HepG2 (cell line): ENCODE results near the gene CYB5R3.
A peak's percentile ranks its signal among the peaks of the same experiment; 100 is the strongest.

ENCODE experiments used
- CBX5 ChIP-seq: sonication (generic); formaldehyde crosslinking; IDR thresholded peaks from 2 replicates; pipeline ENCODE4 v1.4.0; 2020; ENCODE audit warnings: missing genetic modification reagents, borderline replicate concordance
- HDAC2 ChIP-seq: sonication (generic); formaldehyde crosslinking; IDR thresholded peaks from 2 replicates; pipeline ENCODE4 v1.4.0; 2020; ENCODE audit warnings: missing genetic modification reagents
- ZNF138 ChIP-seq: sonication (generic); formaldehyde crosslinking; IDR thresholded peaks from 2 replicates; pipeline ENCODE4 v1.5.0; 2020; ENCODE audit warnings: mild to moderate bottlenecking, low read depth, missing genetic modification reagents
- ZNF7 ChIP-seq: IDR thresholded peaks from 2 replicates; pipeline ENCODE4 v1.6.1; 2016; ENCODE audit warnings: missing biosample characterization, missing genetic modification reagents
- TF ChIP-seq, protein P1 (sequence below): IDR thresholded peaks from 2 replicates; pipeline ENCODE4 v1.6.1; 2012; ENCODE audit warnings: low read depth, low read length, improper control_type of control experiment
- TF ChIP-seq, protein P2 (sequence below): sonication (generic); formaldehyde crosslinking; IDR thresholded peaks from 2 replicates; pipeline ENCODE4 v1.5.0; 2020; ENCODE audit warnings: missing genetic modification reagents
- TF ChIP-seq, protein P3 (sequence below): sonication (generic); formaldehyde crosslinking; IDR thresholded peaks from 2 replicates; pipeline ENCODE4 v1.4.0; 2020; ENCODE audit warnings: missing genetic modification reagents
- TF ChIP-seq, protein P4 (sequence below): IDR thresholded peaks from 2 replicates; pipeline ENCODE4 v1.6.1; 2016; ENCODE audit warnings: low read depth, missing genetic modification reagents, missing compliant biosample characterization

DNA sequence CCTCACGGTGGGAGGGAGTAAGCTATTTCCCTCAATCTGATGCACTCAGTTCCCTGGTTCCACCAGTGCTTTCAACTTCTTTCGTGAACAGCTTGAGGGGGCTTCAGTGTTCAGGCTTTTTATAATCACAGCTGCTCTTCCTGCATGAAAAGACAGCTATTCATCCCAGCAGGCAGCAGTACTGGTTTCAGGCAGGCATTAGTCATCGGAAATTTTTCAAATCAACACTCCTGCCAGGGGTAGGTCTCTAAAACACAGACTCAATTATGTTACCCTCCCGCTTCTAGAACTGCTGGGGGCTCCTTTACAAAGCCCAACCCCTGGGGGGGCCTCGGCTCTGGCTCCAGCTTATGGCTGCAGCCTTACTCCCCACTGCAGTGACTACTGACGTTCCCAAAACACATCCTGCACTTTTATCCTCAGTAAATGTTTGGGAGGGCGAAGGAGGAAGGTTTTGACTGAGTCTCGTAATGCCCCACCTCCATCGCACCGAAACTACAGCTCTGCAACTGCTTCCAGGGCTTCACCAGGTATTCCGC is 40.3 kb downstream of the CYB5R3 start:
- TF ChIP-seq CBX5 (CRISPR knock-in tag) (no peak), ZNF7 (no peak), ZNF138 (CRISPR knock-in tag) (no peak), HDAC2 (CRISPR knock-in tag) (no peak)
- TF ChIP-seq, protein P1, sequence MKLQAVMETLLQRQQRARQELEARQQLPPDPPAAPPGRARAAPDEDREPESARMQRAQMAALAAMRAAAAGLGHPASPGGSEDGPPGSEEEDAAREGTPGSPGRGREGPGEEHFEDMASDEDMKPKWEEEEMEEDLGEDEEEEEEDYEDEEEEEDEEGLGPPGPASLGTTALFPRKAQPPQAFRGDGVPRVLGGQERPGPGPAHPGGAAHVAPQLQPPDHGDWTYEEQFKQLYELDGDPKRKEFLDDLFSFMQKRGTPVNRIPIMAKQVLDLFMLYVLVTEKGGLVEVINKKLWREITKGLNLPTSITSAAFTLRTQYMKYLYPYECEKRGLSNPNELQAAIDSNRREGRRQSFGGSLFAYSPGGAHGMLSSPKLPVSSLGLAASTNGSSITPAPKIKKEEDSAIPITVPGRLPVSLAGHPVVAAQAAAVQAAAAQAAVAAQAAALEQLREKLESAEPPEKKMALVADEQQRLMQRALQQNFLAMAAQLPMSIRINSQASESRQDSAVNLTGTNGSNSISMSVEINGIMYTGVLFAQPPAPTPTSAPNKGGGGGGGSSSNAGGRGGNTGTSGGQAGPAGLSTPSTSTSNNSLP, result no peak
- TF ChIP-seq, protein P2, sequence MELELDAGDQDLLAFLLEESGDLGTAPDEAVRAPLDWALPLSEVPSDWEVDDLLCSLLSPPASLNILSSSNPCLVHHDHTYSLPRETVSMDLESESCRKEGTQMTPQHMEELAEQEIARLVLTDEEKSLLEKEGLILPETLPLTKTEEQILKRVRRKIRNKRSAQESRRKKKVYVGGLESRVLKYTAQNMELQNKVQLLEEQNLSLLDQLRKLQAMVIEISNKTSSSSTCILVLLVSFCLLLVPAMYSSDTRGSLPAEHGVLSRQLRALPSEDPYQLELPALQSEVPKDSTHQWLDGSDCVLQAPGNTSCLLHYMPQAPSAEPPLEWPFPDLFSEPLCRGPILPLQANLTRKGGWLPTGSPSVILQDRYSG (CRISPR knock-in tag), result no peak
- TF ChIP-seq, protein P3, sequence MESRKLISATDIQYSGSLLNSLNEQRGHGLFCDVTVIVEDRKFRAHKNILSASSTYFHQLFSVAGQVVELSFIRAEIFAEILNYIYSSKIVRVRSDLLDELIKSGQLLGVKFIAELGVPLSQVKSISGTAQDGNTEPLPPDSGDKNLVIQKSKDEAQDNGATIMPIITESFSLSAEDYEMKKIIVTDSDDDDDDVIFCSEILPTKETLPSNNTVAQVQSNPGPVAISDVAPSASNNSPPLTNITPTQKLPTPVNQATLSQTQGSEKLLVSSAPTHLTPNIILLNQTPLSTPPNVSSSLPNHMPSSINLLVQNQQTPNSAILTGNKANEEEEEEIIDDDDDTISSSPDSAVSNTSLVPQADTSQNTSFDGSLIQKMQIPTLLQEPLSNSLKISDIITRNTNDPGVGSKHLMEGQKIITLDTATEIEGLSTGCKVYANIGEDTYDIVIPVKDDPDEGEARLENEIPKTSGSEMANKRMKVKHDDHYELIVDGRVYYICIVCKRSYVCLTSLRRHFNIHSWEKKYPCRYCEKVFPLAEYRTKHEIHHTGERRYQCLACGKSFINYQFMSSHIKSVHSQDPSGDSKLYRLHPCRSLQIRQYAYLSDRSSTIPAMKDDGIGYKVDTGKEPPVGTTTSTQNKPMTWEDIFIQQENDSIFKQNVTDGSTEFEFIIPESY, result 0 out of 2 replicates have a peak, but pooled peaks have one; percentile 6
- TF ChIP-seq, protein P4, sequence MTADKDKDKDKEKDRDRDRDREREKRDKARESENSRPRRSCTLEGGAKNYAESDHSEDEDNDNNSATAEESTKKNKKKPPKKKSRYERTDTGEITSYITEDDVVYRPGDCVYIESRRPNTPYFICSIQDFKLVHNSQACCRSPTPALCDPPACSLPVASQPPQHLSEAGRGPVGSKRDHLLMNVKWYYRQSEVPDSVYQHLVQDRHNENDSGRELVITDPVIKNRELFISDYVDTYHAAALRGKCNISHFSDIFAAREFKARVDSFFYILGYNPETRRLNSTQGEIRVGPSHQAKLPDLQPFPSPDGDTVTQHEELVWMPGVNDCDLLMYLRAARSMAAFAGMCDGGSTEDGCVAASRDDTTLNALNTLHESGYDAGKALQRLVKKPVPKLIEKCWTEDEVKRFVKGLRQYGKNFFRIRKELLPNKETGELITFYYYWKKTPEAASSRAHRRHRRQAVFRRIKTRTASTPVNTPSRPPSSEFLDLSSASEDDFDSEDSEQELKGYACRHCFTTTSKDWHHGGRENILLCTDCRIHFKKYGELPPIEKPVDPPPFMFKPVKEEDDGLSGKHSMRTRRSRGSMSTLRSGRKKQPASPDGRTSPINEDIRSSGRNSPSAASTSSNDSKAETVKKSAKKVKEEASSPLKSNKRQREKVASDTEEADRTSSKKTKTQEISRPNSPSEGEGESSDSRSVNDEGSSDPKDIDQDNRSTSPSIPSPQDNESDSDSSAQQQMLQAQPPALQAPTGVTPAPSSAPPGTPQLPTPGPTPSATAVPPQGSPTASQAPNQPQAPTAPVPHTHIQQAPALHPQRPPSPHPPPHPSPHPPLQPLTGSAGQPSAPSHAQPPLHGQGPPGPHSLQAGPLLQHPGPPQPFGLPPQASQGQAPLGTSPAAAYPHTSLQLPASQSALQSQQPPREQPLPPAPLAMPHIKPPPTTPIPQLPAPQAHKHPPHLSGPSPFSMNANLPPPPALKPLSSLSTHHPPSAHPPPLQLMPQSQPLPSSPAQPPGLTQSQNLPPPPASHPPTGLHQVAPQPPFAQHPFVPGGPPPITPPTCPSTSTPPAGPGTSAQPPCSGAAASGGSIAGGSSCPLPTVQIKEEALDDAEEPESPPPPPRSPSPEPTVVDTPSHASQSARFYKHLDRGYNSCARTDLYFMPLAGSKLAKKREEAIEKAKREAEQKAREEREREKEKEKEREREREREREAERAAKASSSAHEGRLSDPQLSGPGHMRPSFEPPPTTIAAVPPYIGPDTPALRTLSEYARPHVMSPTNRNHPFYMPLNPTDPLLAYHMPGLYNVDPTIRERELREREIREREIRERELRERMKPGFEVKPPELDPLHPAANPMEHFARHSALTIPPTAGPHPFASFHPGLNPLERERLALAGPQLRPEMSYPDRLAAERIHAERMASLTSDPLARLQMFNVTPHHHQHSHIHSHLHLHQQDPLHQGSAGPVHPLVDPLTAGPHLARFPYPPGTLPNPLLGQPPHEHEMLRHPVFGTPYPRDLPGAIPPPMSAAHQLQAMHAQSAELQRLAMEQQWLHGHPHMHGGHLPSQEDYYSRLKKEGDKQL, result no peak
